Hair follicle dermal papilla cell (primary cell): ENCODE measurements around the gene CYP27C1. TPM values are rescaled to one million over a fixed set of nuclear protein-coding genes. Genes with fewer than 3 reads are reported as not detected.

ENCODE experiments used
- small RNA-seq: library from RNA; depleted of rRNA; stranded (forward); fragments of <200 nt; gene quantifications from one replicate; pipeline ENCODE3, GENCODE V24; 2012
- total RNA-seq: library from RNA; depleted of rRNA; stranded (reverse); fragments of >200 nt; gene quantifications from 2 replicates; pipeline ENCODE4 v1.2.3, GENCODE V29; 2012

Gene CYP27C1
- total RNA-seq: 2.9 and 4.2 TPM in 2 replicates

GRCh38 chr2:127220102-127220767 lies at the start of gene CYP27C1:
CYP27C1 (minus strand) TSS chr2:127220299; CDS start chr2:127220270, 29 bp downstream.

Small RNAs within 50 kb of the gene (small RNA-seq; reads per million reads assigned to genes)
- not detected for gene NIFKP9

Other genes with a start within 250 kb of the CYP27C1 start
- gene BIN1, start 113.1 kb downstream of the CYP27C1 start, total RNA-seq: 49.1 and 61.7 TPM in 2 replicates
- 34.1 and 46.4 TPM in 2 replicates for gene ERCC3, start 73.8 kb upstream of the CYP27C1 start, total RNA-seq
- gene MAP3K2, start 167.7 kb upstream of the CYP27C1 start, total RNA-seq: 63.9 and 73.5 TPM in 2 replicates
- gene PROC, start 198.1 kb upstream of the CYP27C1 start, total RNA-seq: not detected in 2 replicates